GM12875 (cell line): ENCODE measurements around the gene PPP1R9A.

Experiments
- H3K4me3 ChIP-seq: one replicate; pipeline ENCODE4 v1.5.1; 2011; ENCODE audit warnings: low read depth, low read length, control low read depth
- TF ChIP-seq, protein P1 (sequence below): IDR thresholded peaks from 2 replicates; pipeline ENCODE4 v1.5.1; 2011; ENCODE audit warnings: low read depth, mild to moderate bottlenecking, control low read depth, inconsistent platforms, low read length, moderate library complexity, borderline replicate concordance; ENCODE audit not compliant: insufficient read depth

Gene PPP1R9A

DNA sequence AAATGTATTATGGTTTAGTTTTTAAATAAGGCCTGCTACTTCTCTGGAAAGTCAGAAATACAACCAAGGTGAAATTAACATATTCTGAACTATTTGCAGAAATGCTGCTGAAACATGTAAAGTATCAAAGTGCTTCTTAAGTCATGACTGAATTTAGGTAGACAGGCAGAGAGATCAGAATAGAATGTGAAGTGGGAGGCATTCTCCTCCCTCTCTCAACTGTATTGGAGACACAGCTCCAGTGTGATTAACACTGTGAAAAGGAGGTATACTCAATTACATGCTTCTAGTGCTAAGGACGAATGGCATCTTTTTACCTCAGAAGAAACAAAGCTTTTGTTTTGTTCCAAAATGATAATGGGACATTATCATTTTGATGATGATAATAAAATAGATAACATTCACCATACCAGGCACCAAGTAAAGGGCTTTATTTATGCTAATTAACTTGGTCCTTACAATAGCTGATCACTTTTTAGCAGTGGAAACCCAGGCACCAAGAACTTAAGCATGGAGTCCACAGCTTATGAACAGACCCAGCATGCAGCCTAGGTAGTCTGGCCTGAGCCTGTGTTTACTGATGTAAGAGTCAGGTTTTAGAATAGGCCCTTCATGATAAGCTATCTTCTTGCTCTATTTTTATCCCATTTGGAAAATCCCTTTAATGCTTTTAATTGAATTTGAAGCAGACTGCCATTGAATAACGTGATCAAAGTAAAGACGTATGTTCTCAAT is 26.0 kb downstream of the PPP1R9A start:
- TF ChIP-seq, protein P1, sequence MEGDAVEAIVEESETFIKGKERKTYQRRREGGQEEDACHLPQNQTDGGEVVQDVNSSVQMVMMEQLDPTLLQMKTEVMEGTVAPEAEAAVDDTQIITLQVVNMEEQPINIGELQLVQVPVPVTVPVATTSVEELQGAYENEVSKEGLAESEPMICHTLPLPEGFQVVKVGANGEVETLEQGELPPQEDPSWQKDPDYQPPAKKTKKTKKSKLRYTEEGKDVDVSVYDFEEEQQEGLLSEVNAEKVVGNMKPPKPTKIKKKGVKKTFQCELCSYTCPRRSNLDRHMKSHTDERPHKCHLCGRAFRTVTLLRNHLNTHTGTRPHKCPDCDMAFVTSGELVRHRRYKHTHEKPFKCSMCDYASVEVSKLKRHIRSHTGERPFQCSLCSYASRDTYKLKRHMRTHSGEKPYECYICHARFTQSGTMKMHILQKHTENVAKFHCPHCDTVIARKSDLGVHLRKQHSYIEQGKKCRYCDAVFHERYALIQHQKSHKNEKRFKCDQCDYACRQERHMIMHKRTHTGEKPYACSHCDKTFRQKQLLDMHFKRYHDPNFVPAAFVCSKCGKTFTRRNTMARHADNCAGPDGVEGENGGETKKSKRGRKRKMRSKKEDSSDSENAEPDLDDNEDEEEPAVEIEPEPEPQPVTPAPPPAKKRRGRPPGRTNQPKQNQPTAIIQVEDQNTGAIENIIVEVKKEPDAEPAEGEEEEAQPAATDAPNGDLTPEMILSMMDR, result no peak
- no peak overlapping the region for H3K4me3 ChIP-seq

- TF ChIP-seq, protein P1, result no peak
Measured at GRCh38 chr7:94939395-94939794, 32.0 kb downstream of the PPP1R9A start.

GRCh38 chr7:94940241-94940640 is 32.8 kb downstream of the PPP1R9A start:
- TF ChIP-seq, protein P1, result no peak
- no peak overlapping the region for H3K4me3 ChIP-seq

More at GRCh38 chr7:94939395-94939794, 32.0 kb downstream of the PPP1R9A start:
- no peak overlapping the region for H3K4me3 ChIP-seq

GRCh38 chr7:94941844-94942632 is 34.6 kb downstream of the PPP1R9A start:
- no peak overlapping the region for H3K4me3 ChIP-seq
- TF ChIP-seq, protein P1, result no peak

- TF ChIP-seq, protein P1, result no peak
- H3K4me3 ChIP-seq, result no peak overlapping the region
Measured at GRCh38 chr7:94943134-94943533, 35.7 kb downstream of the PPP1R9A start.

DNA sequence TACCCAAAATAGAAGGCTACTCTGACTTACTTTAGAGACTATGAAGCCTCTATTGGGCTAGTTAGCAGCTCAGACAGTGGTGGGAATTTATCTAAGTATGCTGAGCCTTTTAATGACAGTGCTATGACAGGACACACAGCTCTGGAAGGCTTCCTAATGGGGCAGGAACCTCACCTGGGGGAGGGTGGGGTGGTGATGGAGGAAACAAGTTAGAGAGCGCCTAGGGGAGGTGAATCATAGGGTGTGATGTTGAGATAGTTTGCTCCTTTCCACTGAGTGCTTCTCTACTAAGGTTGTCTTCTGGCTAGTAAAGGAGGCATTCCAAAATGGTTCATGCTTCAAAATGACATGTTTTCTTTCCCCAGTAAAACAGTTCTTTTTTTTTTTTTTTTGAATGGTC is 42.1 kb downstream of the PPP1R9A start:
- TF ChIP-seq, protein P1, result no peak
- no peak overlapping the region for H3K4me3 ChIP-seq

DNA sequence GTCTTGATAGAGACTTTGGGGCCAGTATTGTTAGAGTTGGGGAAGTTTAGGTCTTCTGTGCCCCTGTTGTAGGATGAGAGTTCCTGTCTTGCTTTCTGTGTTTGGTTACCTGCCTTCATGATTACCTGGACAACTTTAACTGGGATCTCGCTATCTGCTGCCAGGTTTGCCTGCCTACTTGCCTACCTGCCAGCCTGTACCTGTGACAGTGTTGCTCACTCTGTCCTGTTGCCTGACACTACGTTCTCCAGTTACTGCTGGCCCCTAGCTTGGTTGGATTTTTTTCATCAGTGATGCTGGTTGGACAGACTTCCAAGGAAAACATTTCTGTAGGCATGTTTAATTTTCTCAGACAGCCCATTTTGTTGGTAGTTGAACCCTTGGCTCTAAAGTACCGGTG is 48.4 kb downstream of the PPP1R9A start:
- TF ChIP-seq, protein P1, result no peak
- H3K4me3 ChIP-seq, result no peak overlapping the region
